Neutrophil (primary cell): ENCODE data around the gene TMEM182.

Experiments used
- H3K27ac ChIP-seq: fragments of 200-600 bp; sonication (generic); 2 replicates; pipeline ENCODE4 v1.5.1; 2016; ENCODE audit warnings: mild to moderate bottlenecking, moderate library complexity
- H3K27me3 ChIP-seq: fragments of 200-600 bp; sonication (generic); 2 replicates; pipeline ENCODE4 v1.6.0; 2016; ENCODE audit warnings: mild to moderate bottlenecking
- H3K36me3 ChIP-seq: fragments of 200-600 bp; sonication (generic); 2 replicates; pipeline ENCODE4 v1.5.1; 2017
- H3K4me1 ChIP-seq, 2 experiments: fragments of 200-600 bp in 1 of 2; sonication (generic) in 1 of 2; 1 replicate in 1 of 2; 2 replicates in 1 of 2; pipeline versions ENCODE4 v1.5.1 to v1.6.1; 2013 to 2016; ENCODE audit warnings: low read depth in 1 of 2, low read length in 1 of 2, mild to moderate bottlenecking in 1 of 2, moderate library complexity in 1 of 2; ENCODE audit not compliant: control insufficient read depth in 1 of 2, insufficient read depth in 1 of 2
- H3K4me3 ChIP-seq, 2 experiments: fragments of 200-600 bp in 1 of 2; sonication (generic) in 1 of 2; 1 replicate in 1 of 2; 2 replicates in 1 of 2; pipeline ENCODE4 v1.5.1; 2013 to 2016; ENCODE audit warnings: low read depth in 1 of 2, low read length in 1 of 2, mild to moderate bottlenecking in 1 of 2, moderate library complexity in 1 of 2
- H3K9me3 ChIP-seq: fragments of 200-600 bp; sonication (generic); 2 replicates; pipeline ENCODE4 v1.5.1; 2016
- CTCF ChIP-seq: fragments of 200-600 bp; sonication (generic); IDR thresholded peaks from 2 replicates; pipeline ENCODE4 v1.5.1; 2016; ENCODE audit warnings: antibody characterized with exemption

TMEM182 gene

GRCh38 chr2:102761763-102762162 lies at the start of gene TMEM182:
Gene TMEM182 (plus strand): TSS chr2:102762031. CDS start chr2:102762218, 187 bp downstream.
- H3K27me3 ChIP-seq, result no peaks in the 10 kb centered on the region
- H3K27ac ChIP-seq, result no peak within 1 kb of the TSS
- no peak for TF ChIP-seq CTCF
- H3K36me3 ChIP-seq, result no peaks in the 10 kb centered on the region
- no peaks in the 10 kb centered on the region for H3K9me3 ChIP-seq
- H3K4me3 ChIP-seq, result no peak within 1 kb of the TSS
- no peaks in the 10 kb centered on the region for H3K4me1 ChIP-seq

- Histone ChIP-seq H3K4me1 (no peaks in the 10 kb centered on the region), H3K36me3 (peaks cover 94% of the 10 kb centered on the region), H3K27me3 (no peaks in the 10 kb centered on the region), H3K9me3 (no peaks in the 10 kb centered on the region), H3K4me3 (no peak overlapping the region), H3K27ac (no peak overlapping the region)
- no peak for TF ChIP-seq CTCF
Measured at GRCh38 chr2:102717308-102718018, 44.4 kb upstream of the TMEM182 start.

GRCh38 chr2:102718387-102719316 lies 43.2 kb upstream of the TMEM182 start:
- no peaks in the 10 kb centered on the region for H3K9me3 ChIP-seq
- H3K4me3 ChIP-seq, result no peak overlapping the region
- H3K36me3 ChIP-seq, result peaks cover 96% of the 10 kb centered on the region
- no peaks in the 10 kb centered on the region for H3K27me3 ChIP-seq
- H3K27ac ChIP-seq, result no peak overlapping the region
- TF ChIP-seq CTCF, result no peak
- no peaks in the 10 kb centered on the region for H3K4me1 ChIP-seq

- no peak for TF ChIP-seq CTCF
- H3K9me3 ChIP-seq, result no peaks in the 10 kb centered on the region
- no peak overlapping the region for H3K27ac ChIP-seq
- no peak overlapping the region for H3K4me3 ChIP-seq
- H3K36me3 ChIP-seq, result peaks cover 67% of the 10 kb centered on the region
- H3K4me1 ChIP-seq, result peaks cover 32 to 38% of the 10 kb centered on the region in 2 experiments
- H3K27me3 ChIP-seq, result no peaks in the 10 kb centered on the region
Measured at GRCh38 chr2:102724016-102724490, 37.8 kb upstream of the TMEM182 start.

- peaks cover 64% of the 10 kb centered on the region for H3K36me3 ChIP-seq
- no peak for TF ChIP-seq CTCF
- H3K9me3 ChIP-seq, result no peaks in the 10 kb centered on the region
- no peak overlapping the region for H3K27ac ChIP-seq
- H3K4me3 ChIP-seq, result no peak overlapping the region
- H3K27me3 ChIP-seq, result no peaks in the 10 kb centered on the region
- H3K4me1 ChIP-seq, result peaks cover 32 to 38% of the 10 kb centered on the region in 2 experiments
Measured at GRCh38 chr2:102724553-102724952, 37.3 kb upstream of the TMEM182 start.
